ENCODE results near the gene ABCC10.
"Not testable (repeated sequence)": the region's sequence is repeated elsewhere in the genome, so short reads cannot be mapped to it uniquely, and the experiment has no call there.

Gene ABCC10

GRCh38 chr6:43408259-43408658, 19.1 kb upstream of the ABCC10 start:
- DNase-seq: no peak

DNA sequence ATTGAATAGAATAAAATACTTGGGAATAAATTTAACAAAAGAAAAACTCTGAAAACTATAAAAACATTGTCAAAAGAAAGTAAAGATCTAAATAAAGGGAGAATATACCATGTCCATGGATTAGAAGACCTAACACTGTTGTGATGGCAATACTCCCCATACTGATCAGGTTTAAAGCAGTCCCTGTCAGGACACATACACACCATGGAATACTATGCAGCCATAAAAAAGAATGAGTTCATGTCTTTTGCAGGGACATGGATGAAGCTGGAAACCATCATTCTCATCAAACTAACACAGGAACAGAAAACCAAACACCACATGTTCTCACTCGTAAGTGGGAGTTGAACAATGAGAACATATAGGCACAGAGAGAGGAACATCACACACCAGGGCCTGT, 16.6 kb upstream of the ABCC10 start:
- DNase-seq: not testable (repeated sequence)

GRCh38 chr6:43412541-43412940, 14.8 kb upstream of the ABCC10 start:
- no peak for DNase-seq

DNA sequence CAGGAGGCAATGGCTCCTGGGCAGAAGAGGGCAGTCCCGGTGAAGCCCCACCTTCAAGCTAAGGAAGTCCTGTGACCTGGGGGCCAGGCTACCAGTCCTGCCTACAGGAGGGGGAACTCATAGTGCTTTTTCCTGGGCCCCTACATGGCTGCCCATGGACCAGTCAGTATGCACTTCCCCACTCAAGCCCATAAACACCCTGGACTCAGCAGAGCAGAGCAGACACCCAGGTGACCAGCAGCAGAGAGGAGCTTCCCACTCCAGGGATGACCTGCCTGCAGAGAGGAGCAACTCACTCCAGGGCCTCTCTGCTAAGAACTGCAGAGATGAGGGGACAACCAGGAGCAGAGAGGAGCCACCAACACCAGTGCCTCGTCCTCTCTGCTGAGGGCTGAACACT, 14.3 kb upstream of the ABCC10 start:
- no peak for DNase-seq

GRCh38 chr6:43415275-43415674, 12.1 kb upstream of the ABCC10 start:
- not testable (repeated sequence) for DNase-seq

DNA sequence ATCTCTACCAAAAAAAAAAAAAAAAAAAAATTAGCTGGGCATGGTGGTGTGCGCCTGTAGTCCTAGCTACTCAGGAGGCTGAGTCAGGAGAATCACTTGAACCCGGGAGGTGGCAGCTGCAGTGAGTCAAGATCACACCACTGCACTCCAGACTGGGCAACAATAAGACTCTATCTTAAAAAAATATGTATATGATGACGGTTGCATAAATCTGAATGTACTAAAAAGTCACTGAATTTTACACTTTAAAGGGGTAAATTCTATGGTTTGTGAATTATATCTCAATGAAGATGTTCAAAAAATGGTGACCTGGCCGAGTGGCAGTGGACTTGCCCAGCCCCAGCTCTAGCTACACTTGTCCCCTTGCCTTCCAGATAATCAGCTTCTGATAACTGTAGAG, 10.4 kb upstream of the ABCC10 start:
- no peak for DNase-seq

DNA sequence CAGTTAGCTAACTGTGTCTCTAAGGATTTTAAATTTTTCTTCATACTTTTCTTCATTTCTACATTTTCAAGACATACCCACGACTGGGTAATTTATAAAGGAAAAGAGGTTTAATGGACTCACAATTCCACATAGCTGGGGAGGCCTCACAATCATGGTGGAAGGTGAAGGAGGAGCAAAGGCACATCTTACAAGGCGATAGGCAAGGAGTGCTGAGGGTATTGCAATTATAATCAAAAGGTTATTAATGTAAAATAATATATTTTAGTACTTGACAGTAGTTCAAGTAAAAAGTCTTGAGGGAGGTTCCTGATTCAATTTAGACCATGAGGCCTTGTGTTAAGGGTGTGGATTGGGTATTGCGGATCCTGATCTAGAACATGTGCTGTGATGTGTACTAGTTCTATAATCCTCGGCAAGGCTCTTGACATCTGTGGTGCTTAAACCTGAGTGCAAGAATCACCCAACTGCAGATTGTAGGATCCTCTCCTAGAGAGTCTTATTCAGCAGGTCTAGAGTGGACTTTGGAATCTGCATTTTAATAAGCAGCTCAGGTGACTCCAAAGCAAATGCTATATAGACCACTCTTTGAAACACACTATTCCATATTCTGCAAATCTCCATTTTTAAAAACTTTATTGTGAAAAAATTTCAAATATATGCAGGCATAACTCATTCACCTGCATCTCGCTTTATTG, 7.2 kb upstream of the ABCC10 start:
- no peak for DNase-seq

- DNase-seq: no peak
Observed at GRCh38 chr6:43421831-43422230, 5.5 kb upstream of the ABCC10 start.

DNA sequence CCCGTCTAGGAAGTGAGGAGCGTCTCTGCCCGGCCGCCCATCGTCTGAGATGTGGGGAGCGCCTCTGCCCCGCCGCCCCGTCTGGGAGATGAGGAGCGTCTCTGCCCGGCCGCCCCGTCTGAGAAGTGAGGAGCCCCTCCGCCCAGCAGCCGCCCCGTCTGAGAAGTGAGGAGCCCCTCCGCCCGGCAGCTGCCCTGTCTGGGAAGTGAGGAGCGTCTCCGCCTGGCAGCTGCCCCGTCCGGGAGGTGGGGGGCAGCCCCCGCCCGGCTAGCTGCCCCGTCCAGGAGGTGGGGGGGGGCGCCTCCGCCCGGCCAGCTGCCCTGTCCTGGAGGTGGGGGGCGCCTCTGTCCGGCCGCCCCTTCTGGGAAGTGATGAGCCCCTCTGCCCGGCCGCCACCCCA, 2.3 kb upstream of the ABCC10 start:
- DNase-seq: not testable (repeated sequence)

- no peak for DNase-seq
Observed at GRCh38 chr6:43426928-43427405, 374 bp upstream of the ABCC10 start.

- DNase-seq: peak in 1 of 4 experiments; percentile 32
Observed at GRCh38 chr6:43428112-43428570, 800 bp downstream of the ABCC10 start.

- DNase-seq: no peak
Observed at GRCh38 chr6:43428874-43429273, 1.5 kb downstream of the ABCC10 start.

DNA sequence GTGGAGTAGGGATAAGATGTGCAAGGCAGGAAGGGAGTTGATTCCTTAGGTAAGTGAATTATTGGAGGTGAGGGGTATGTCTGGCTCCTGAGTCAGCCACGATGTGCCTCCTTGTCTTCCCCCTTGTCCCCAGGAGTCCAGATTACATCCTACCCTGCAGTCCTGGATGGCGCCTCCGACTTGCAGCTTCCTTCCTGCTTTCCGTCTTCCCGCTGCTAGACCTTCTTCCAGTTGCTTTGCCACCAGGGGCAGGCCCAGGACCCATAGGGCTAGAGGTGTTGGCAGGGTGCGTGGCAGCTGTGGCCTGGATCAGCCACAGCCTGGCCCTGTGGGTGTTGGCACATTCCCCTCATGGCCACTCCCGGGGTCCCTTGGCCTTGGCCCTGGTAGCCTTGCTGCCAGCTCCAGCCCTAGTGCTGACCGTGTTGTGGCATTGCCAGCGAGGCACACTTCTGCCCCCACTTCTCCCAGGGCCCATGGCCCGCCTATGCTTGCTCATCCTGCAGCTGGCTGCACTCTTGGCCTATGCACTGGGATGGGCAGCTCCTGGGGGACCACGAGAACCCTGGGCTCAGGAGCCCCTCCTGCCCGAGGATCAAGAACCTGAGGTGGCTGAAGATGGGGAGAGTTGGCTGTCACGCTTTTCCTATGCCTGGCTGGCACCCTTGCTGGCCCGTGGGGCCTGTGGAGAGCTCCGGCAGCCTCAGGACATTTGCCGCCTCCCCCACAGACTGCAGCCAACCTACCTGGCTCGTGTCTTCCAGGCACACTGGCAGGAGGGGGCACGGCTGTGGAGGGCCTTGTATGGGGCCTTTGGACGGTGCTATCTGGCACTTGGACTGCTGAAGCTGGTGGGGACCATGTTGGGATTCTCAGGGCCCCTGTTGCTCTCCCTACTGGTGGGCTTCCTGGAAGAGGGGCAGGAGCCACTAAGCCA, 4.9 kb downstream of the ABCC10 start:
- DNase-seq: no peak

GRCh38 chr6:43433148-43433547, 5.8 kb downstream of the ABCC10 start:
- DNase-seq: no peak

- no peak for DNase-seq
Observed at GRCh38 chr6:43434001-43434840, 6.9 kb downstream of the ABCC10 start.

DNA sequence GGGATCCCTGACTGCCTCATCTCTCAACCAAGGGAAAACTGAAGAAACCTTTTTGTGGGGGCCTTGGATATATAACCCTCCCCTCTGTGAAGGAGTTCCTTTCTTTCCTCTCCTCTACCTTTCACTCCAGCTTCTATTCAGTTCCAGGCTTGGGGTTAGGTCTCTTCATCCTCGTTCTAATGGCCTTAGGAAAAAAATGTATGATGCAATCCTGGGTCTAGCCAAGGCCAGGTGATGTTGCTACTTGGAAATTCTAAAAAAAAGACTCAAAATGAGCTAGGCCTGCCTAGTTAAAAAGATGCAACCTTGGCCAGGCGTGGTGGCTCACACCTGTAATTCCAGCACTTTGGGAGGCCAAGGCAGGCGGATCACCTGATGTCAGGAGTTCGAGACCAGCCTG, 7.6 kb downstream of the ABCC10 start:
- no peak for DNase-seq

DNA sequence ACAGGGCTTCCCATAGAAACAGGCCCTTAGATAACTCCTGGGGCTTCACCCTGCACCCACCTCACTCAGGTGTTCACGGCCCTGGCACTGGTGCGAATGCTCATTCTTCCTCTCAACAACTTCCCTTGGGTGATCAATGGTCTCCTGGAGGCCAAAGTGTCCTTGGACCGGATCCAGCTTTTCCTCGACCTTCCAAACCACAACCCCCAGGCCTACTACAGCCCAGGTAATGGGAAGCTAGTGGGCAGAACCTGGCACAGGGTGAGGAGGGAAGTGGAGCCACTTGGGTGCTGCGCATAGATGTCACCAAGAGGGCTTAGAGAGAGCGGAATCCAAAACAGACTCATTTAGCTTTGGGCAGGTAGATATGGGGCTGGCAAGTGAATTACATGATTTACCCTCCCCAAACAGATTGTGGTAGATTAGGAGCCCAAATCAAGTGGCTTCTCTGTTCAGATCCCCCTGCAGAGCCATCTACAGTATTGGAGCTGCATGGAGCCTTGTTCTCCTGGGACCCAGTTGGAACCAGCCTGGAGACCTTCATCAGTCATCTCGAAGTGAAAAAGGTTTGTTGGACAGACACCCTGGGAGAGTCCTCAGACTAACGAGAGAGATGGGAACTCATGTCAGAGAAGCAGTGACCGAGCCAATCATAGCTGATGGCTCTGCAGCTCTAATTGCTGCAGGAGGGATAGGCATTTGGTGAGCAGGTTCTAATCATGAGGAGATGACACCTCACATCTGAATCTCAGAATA, 8.5 kb downstream of the ABCC10 start:
- no peak for DNase-seq

- no peak for DNase-seq
Observed at GRCh38 chr6:43436577-43437282, 9.4 kb downstream of the ABCC10 start.

DNA sequence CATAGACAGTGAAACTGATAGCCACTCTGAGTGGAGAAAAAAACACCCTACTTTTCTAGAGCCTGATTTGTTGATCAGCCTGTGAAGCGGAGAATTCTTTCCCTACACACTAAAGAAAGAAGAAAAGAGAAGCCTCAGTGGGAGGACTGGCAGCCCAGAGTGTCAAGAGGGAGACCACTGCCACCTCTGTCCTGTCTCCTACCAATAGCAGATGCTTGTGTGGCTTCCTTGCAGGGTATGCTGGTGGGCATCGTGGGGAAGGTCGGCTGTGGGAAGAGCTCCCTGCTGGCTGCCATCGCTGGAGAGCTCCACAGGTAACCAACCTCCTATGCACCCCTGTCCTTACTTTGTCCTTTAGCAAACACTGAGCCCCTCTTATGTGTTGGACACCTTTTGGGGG, 10.4 kb downstream of the ABCC10 start:
- DNase-seq: no peak

DNA sequence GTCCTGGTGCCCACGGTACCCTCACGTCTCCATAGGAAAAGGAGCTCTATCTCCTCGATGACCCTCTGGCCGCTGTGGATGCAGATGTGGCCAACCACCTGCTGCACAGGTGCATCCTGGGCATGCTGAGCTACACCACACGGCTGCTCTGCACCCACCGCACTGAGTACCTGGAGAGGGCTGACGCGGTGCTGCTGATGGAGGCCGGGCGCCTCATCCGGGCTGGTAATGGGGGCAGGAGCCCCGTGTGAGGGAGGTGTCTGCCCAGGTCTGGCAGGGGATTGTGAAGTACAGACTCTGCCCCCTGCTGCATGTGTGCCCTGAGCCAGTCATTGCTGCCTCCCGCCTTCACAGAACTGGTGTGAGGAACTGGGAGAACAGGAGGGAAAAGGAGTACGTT, 15.6 kb downstream of the ABCC10 start:
- DNase-seq: no peak

- no peak for DNase-seq
Observed at GRCh38 chr6:43444036-43444435, 16.7 kb downstream of the ABCC10 start.

DNA sequence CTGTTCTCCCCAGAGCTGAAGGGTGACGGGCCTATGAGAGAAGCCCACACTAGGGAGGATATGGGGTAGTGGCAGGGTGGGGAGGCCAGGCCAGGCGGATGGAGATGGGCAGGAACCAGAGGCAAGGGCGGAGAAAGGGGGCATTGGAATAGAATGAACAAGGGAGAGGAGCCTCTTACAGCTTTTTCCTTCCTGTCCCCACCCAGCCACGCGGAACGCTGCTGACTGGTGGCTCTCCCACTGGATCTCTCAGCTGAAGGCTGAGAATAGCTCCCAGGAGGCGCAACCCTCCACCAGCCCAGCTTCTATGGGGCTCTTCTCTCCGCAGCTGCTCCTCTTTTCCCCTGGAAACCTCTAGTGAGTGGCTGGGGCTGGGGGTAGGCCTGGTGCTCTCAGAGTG, 17.2 kb downstream of the ABCC10 start:
- DNase-seq: no peak
